22Rv1 (cell line): ENCODE data around the gene EEF1AKMT3.

Experiments
- H3K27ac ChIP-seq: fragments of 450-650 bp; 2 replicates; pipeline ENCODE4 v1.5.1; 2017
- ZFX ChIP-seq: fragments of 450-650 bp; IDR thresholded peaks from 2 replicates; pipeline ENCODE4 v1.6.1; 2017; ENCODE audit warnings: antibody characterized with exemption, borderline replicate concordance
- TF ChIP-seq, protein P1 (sequence below): fragments of 450-650 bp; IDR thresholded peaks from 2 replicates; pipeline ENCODE4 v1.5.1; 2017; ENCODE audit warnings: mild to moderate bottlenecking

EEF1AKMT3 gene

DNA sequence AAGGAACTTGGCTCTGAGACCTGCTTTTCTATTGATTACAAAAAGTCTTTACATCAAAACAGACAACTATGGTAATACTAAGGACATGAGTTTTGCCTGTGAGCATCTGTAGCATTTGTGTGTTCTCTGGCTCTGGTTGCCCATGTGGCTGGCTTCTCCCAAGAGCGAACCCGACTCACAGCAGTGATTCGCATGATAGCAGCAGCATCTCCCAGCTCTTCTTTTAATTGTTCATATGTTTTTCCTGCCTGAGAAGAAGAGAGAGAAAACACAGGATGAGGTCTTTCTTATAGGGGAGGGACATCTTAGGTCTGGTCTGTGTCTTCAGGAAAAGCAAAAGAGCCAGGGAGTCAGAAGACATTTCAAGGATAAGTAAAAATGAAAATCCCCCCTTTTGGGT is 28.6 kb downstream of the EEF1AKMT3 start:
- no peak for TF ChIP-seq ZFX
- TF ChIP-seq, protein P1, sequence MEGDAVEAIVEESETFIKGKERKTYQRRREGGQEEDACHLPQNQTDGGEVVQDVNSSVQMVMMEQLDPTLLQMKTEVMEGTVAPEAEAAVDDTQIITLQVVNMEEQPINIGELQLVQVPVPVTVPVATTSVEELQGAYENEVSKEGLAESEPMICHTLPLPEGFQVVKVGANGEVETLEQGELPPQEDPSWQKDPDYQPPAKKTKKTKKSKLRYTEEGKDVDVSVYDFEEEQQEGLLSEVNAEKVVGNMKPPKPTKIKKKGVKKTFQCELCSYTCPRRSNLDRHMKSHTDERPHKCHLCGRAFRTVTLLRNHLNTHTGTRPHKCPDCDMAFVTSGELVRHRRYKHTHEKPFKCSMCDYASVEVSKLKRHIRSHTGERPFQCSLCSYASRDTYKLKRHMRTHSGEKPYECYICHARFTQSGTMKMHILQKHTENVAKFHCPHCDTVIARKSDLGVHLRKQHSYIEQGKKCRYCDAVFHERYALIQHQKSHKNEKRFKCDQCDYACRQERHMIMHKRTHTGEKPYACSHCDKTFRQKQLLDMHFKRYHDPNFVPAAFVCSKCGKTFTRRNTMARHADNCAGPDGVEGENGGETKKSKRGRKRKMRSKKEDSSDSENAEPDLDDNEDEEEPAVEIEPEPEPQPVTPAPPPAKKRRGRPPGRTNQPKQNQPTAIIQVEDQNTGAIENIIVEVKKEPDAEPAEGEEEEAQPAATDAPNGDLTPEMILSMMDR: no peak
- no peak overlapping the region for H3K27ac ChIP-seq

DNA sequence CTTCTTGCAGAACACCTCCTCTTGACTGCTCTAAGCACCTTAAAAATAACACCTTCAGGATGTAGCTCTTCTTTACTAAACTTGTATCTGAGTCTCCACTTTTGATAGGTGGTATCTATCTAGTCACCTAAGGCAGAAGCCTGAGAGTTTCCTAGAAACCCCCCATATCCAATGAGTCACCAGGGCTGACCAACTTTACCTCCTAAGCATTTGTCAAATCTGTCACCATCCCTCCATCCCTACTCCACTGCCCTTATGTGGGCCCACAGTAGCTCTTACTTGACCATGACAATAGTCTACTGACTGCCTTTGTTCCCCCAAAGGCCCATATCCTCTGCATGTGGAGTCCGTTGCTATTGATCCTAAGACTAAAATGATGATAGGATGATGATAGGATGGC is 30.2 kb downstream of the EEF1AKMT3 start:
- TF ChIP-seq ZFX: no peak
- TF ChIP-seq, protein P1: no peak
- no peak overlapping the region for H3K27ac ChIP-seq

DNA sequence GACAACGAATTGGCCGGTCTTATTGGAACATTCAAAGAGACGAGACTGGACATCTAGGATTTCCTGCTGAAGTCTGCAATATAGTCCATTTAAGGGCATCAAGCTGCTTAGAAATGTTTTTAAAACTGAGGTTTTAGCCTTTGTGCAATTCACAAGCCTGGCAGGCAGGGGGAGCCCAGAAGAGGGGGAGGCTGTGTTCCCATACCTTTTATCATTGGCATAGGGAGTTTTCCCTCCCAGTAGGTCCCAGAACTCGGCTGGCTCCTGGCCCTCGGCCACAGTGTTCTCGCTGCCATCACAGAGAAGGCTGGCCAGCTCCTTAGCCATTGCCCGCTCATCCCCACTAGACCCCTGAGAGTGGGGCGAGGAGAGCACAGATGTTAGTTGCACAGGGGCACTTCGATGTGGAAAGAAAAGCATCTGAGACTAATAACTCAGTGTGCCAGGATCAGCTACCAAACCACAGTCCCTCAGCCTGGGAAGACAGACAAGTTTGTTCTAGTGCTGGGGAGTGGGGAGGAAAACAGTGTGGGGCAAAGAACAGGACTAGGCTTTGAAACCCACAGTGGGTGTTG is 31.0 kb downstream of the EEF1AKMT3 start:
- H3K27ac ChIP-seq: no peak overlapping the region
- TF ChIP-seq ZFX: no peak
- TF ChIP-seq, protein P1: peak; percentile 89

DNA sequence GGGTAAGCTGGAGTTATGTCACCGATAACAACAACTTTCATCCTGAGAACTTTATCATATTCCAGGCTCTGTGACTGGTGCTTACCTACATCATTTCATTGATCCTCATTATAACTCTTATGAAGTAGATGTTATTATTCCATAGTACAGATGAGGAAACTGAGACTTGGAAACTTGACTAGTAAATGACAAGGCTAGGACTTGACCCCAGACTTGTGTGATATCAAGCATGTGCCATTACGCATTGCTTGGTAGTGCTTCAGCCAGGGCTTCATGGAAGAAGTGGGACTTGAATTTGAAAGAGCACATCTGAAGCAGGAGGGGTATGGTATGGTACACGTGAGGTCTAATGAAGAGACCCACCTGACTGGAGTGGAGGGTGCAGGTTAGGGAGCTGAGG is 34.3 kb downstream of the EEF1AKMT3 start:
- H3K27ac ChIP-seq: no peak overlapping the region
- no peak for TF ChIP-seq ZFX
- TF ChIP-seq, protein P1: no peak

DNA sequence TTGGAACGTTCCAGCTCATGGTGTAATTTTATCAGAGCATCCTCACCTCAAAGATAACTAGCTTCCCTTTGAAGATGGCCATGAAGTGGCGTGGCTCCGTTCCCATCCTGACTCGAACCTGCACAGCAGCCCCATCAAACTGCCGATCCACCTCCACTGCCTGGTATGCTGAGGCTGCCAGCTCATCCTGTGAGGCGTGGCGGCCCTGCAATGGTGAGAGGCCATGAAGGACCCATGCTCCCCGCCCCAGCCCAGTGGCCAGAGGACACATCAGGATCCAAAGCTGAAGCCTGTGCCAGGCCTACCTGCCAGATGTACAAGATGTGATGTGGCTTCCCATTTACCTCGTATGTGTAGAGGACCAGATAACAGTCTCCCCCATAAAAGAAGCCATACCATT is 34.9 kb downstream of the EEF1AKMT3 start:
- H3K27ac ChIP-seq: no peak overlapping the region
- TF ChIP-seq ZFX: no peak
- TF ChIP-seq, protein P1: no peak

GRCh38 chr12:57808351-57808750 is 35.9 kb downstream of the EEF1AKMT3 start:
- TF ChIP-seq ZFX: no peak
- TF ChIP-seq, protein P1: no peak
- H3K27ac ChIP-seq: no peak overlapping the region

DNA sequence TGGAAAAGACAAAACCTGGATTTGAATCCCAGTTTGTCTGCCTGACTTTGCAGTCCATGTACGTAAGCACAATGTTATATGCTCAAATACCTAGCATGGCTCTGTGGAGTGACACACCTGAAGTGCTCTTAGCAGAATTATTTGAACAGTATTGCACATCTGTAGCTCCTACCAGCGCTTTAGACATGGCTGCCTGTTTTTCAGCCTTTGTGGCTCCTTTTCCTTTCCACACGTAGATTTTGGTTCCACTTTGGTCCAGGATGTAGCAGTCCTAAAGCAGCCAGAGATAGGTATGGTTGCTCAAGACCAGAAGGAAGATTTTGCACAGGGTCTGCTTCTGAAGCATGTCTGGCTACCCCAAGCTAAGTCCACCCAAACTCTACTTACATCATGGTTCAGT is 37.0 kb downstream of the EEF1AKMT3 start:
- TF ChIP-seq ZFX: no peak
- TF ChIP-seq, protein P1: no peak
- H3K27ac ChIP-seq: no peak overlapping the region
